Transverse colon (tissue), 4 donors: ENCODE results near the gene IPPK. TPM values are rescaled to one million over a fixed set of nuclear protein-coding genes. Genes with fewer than 3 reads are reported as not detected.

Source experiments
- DNase-seq: peaks from one replicate; pipeline ENCODE4 v3.0.0-alpha.2; 2019
- H3K27ac ChIP-seq, 4 donors: fragments of 200-600 bp; sonication (generic); 2 replicates each; pipeline ENCODE4 v1.5.1; 2016 to 2018; ENCODE audit warnings: inconsistent platforms in 4 of 4
- H3K27me3 ChIP-seq: fragments of 200-600 bp; sonication (generic); 2 replicates; pipeline ENCODE4 v1.5.1; 2017; ENCODE audit warnings: inconsistent platforms
- H3K36me3 ChIP-seq, 4 donors: fragments of 200-600 bp; sonication (generic); 2 replicates each; pipeline ENCODE4 v1.5.1; 2017 to 2019; ENCODE audit warnings: inconsistent platforms in 4 of 4
- H3K4me1 ChIP-seq, 4 donors: fragments of 200-600 bp; sonication (generic); 2 replicates each; pipeline ENCODE4 v1.5.1; 2017 to 2020; ENCODE audit warnings: inconsistent platforms in 4 of 4
- H3K4me3 ChIP-seq, 4 donors: fragments of 200-600 bp; sonication (generic); 1 replicate in 1 of 4; 2 replicates in 3 of 4; pipeline versions ENCODE4 v1.5.1 to v1.6.1; 2017 to 2019; ENCODE audit warnings: inconsistent platforms in 4 of 4
- H3K9me3 ChIP-seq, 2 donors: fragments of 200-600 bp; sonication (generic); 2 replicates each; pipeline ENCODE4 v1.5.1; 2017 to 2019; ENCODE audit warnings: inconsistent platforms in 2 of 2
- CTCF ChIP-seq, 5 experiments: fragments of 200-600 bp in 3 of 5; fragments of 450-650 bp in 2 of 5; sonication (generic) in 3 of 5; IDR thresholded peaks; 1 replicate in 2 of 5; 2 replicates in 3 of 5; pipeline ENCODE4 v1.5.1; 2016 to 2017; ENCODE audit warnings: antibody characterized with exemption in 5 of 5, inconsistent platforms in 3 of 5, mild to moderate bottlenecking in 2 of 5, moderate library complexity in 1 of 5
- EP300 ChIP-seq: sonication (generic); formaldehyde crosslinking; IDR thresholded peaks from one replicate; pipeline ENCODE4 v1.6.1; 2017; ENCODE audit warnings: antibody characterized with exemption, low read depth
- POLR2A ChIP-seq: fragments of 450-650 bp; IDR thresholded peaks from one replicate; pipeline ENCODE4 v1.6.1; 2016; ENCODE audit warnings: antibody characterized with exemption, mild to moderate bottlenecking, moderate library complexity
- POLR2AphosphoS5 ChIP-seq, 3 donors: sonication (generic); formaldehyde crosslinking; IDR thresholded peaks; one replicate each; pipeline ENCODE4 v1.6.1; 2016; ENCODE audit warnings: antibody characterized with exemption in 3 of 3
- WGBS, 2 donors: methylation state at CpG; one replicate each; pipeline ENCODE4 v1.1.5; 2018; ENCODE audit warnings: low coverage in 1 of 2; 5-methylcytosine and 5-hydroxymethylcytosine counted together
- in situ Hi-C, 4 donors: fragments of 200-750 bp; cut with MboI; loops; one replicate each; pipeline versions ENCODE4 v1.15.0 to v1.15.1; 2017; ENCODE audit warnings: low sequenced_read_pairs in 3 of 4, low pct_ligation_motif_present in 1 of 4, low pct_unique_long_range_greater_than_20kb in 1 of 4
- intact Hi-C: fragments of 100-400 bp; cut with DNase I; formaldehyde crosslinking; loops from one replicate; pipeline ENCODE4 v1.15.1; 2023; ENCODE audit warnings: low total_unique reads
- total RNA-seq, 4 donors: library from RNA; depleted of rRNA; stranded (reverse); fragments of >200 nt; gene quantifications; one replicate each; pipeline ENCODE4 v1.1.0, GENCODE V29; 2016

IPPK gene
- total RNA-seq, 4 donors from 2014 or later, result 6.2 to 12.2 (median 10.1) TPM

- 97% methylated on average over 7 of the region's 7 CpGs; no CpG with 5 or more reads in 1 of the 2 donors for WGBS, 2 donors
- no peaks in the 10 kb centered on the region for H3K9me3 ChIP-seq
- in situ Hi-C loops, result loop anchor here in 3 of 4 donors (25.0 kb wide), 2 partner anchors 330 to 505 kb away; no protein-coding TSS in a partner anchor
- H3K36me3 ChIP-seq, result peaks cover 0 to 58% (median 19%) of the 10 kb centered on the region in 4 donors
- no peaks in the 10 kb centered on the region for H3K27me3 ChIP-seq
- intact Hi-C loops, result no loop called here
- DNase-seq, result no peak
- H3K4me3 ChIP-seq, result no peak overlapping the region
- TF ChIP-seq CTCF (IDR thresholded peaks at IDR 0.05), result no peak
- no peaks in the 10 kb centered on the region for H3K4me1 ChIP-seq
- H3K27ac ChIP-seq, result no peak overlapping the region
Observed at GRCh38 chr9:92642564-92642963, 27.4 kb downstream of the IPPK start.

- in situ Hi-C loops, result loop anchor here in 3 of 4 donors (25.0 kb wide), 2 partner anchors 330 to 505 kb away; no protein-coding TSS in a partner anchor
- no peaks in the 10 kb centered on the region for H3K27me3 ChIP-seq
- TF ChIP-seq CTCF (IDR thresholded peaks at IDR 0.05) (no peak), EP300 (no peak), POLR2AphosphoS5 (IDR thresholded peaks at IDR 0.05) (no peak), POLR2A (no peak)
- 98 to 100% methylated on average over 1 to 7 of the region's 8 CpGs for WGBS, 2 donors
- H3K9me3 ChIP-seq, result no peaks in the 10 kb centered on the region
- intact Hi-C loops, result no loop called here
- H3K36me3 ChIP-seq, result peaks cover 0 to 54% (median 19%) of the 10 kb centered on the region in 4 donors
- no peak overlapping the region for H3K4me3 ChIP-seq
- H3K27ac ChIP-seq, result no peak overlapping the region
- H3K4me1 ChIP-seq, result no peaks in the 10 kb centered on the region
- no peak for DNase-seq
Observed at GRCh38 chr9:92642041-92642451, 27.9 kb downstream of the IPPK start.

GRCh38 chr9:92641092-92641809 is 28.7 kb downstream of the IPPK start:
- Histone ChIP-seq H3K4me3 (no peak overlapping the region), H3K9me3 (no peaks in the 10 kb centered on the region), H3K27me3 (no peaks in the 10 kb centered on the region), H3K36me3 (peaks cover 0 to 46% (median 22%) of the 10 kb centered on the region in 4 donors), H3K4me1 (no peaks in the 10 kb centered on the region), H3K27ac (no peak overlapping the region)
- no peak for DNase-seq
- TF ChIP-seq CTCF (IDR thresholded peaks at IDR 0.05) (no peak), POLR2AphosphoS5 (IDR thresholded peaks at IDR 0.05) (no peak), POLR2A (no peak), EP300 (no peak)
- intact Hi-C loops, result no loop called here
- 93% methylated on average over 15 of the region's 20 CpGs; no CpG with 5 or more reads in 1 of the 2 donors for WGBS, 2 donors
- in situ Hi-C loops, result loop anchor here in 3 of 4 donors (25.0 kb wide), 2 partner anchors 329 to 504 kb away; no protein-coding TSS in a partner anchor

- DNase-seq, result no peak
- peaks cover 0 to 40% (median 19%) of the 10 kb centered on the region in 4 donors for H3K36me3 ChIP-seq
- intact Hi-C loops (no loop called here), in situ Hi-C loops (loop anchor here in 3 of 4 donors (25.0 kb wide), 2 partner anchors 328 to 503 kb away; no protein-coding TSS in a partner anchor)
- no peaks in the 10 kb centered on the region for H3K27me3 ChIP-seq
- H3K4me1 ChIP-seq, result no peaks in the 10 kb centered on the region
- no peaks in the 10 kb centered on the region for H3K9me3 ChIP-seq
- 89% methylated on average over 8 of the region's 8 CpGs; no CpG with 5 or more reads in 1 of the 2 donors for WGBS, 2 donors
- TF ChIP-seq CTCF (IDR thresholded peaks at IDR 0.05) (no peak), POLR2A (no peak), POLR2AphosphoS5 (IDR thresholded peaks at IDR 0.05) (no peak), EP300 (no peak)
- H3K4me3 ChIP-seq, result no peak overlapping the region
- H3K27ac ChIP-seq, result no peak overlapping the region
Observed at GRCh38 chr9:92640398-92641091, 29.4 kb downstream of the IPPK start.
